HEK293 (cell line): Measurements from ENCODE around the gene ZFYVE28.
A peak's percentile ranks its signal among the peaks of the same experiment; 100 is the strongest.

ENCODE experiments used
- CTCF ChIA-PET: fragments of 350-600 bp; formaldehyde crosslinking; extraction: SDS; loops from one replicate; lab custom pipeline; 2021; ENCODE audit warnings: antibody characterized with exemption; lab: Yijun Ruan, JAX
- POLR2A ChIA-PET: fragments of 300-600 bp; formaldehyde crosslinking; extraction: SDS; loops from one replicate; lab custom pipeline; 2020; ENCODE audit warnings: antibody characterized with exemption, inconsistent platforms; lab: Yijun Ruan, JAX
- H3K27ac ChIP-seq: fragments of 200-500 bp; sonication (Bioruptor generic); 2 replicates; pipeline ENCODE4 v1.5.1; 2014; ENCODE audit warnings: low read depth, low read length, control low read depth, inconsistent platforms; ENCODE audit errors: extremely low read depth
- H3K36me3 ChIP-seq, 2 experiments: fragments of 200-500 bp in 1 of 2; sonication (Bioruptor generic) in 1 of 2; 1 replicate in 1 of 2; 2 replicates in 1 of 2; pipeline ENCODE4 v1.5.1; 2014 to 2017; ENCODE audit warnings: inconsistent platforms in 2 of 2, low read length in 2 of 2; ENCODE audit not compliant: control insufficient read depth in 2 of 2, insufficient read depth in 1 of 2
- H3K4me1 ChIP-seq: fragments of 200-500 bp; sonication (Bioruptor generic); 2 replicates; pipeline ENCODE4 v1.5.1; 2014; ENCODE audit warnings: mild to moderate bottlenecking, low read length, inconsistent platforms; ENCODE audit not compliant: control insufficient read depth, insufficient read depth
- H3K4me3 ChIP-seq: 2 replicates; pipeline ENCODE4 v1.5.1; 2011; ENCODE audit warnings: low read depth, mild to moderate bottlenecking, control low read depth, low read length, moderate library complexity
- H3K9me3 ChIP-seq: fragments of 200-500 bp; sonication (Bioruptor generic); 2 replicates; pipeline ENCODE4 v1.5.1; 2014; ENCODE audit warnings: low read depth, low read length, inconsistent platforms; ENCODE audit not compliant: control insufficient read depth, insufficient read depth
- EGR2 ChIP-seq: fragments of 450-650 bp; formaldehyde crosslinking; IDR thresholded peaks from 2 replicates; pipeline ENCODE4 v1.5.1; 2016; ENCODE audit warnings: low read depth, missing biosample characterization, missing genetic modification characterization
- KLF1 ChIP-seq: fragments of 450-650 bp; formaldehyde crosslinking; IDR thresholded peaks from 2 replicates; pipeline ENCODE4 v1.5.1; 2016; ENCODE audit warnings: missing biosample characterization, missing genetic modification characterization
- PRDM2 ChIP-seq: fragments of 450-650 bp; formaldehyde crosslinking; IDR thresholded peaks from 2 replicates; pipeline ENCODE4 v1.5.1; 2016; ENCODE audit warnings: missing biosample characterization, missing genetic modification characterization, borderline replicate concordance
- REPIN1 ChIP-seq: fragments of 450-650 bp; formaldehyde crosslinking; IDR thresholded peaks from 2 replicates; pipeline ENCODE4 v1.5.1; 2017; ENCODE audit warnings: missing biosample characterization, missing genetic modification characterization, low read depth
- SP7 ChIP-seq: fragments of 450-650 bp; formaldehyde crosslinking; IDR thresholded peaks from 2 replicates; pipeline ENCODE4 v1.5.1; 2016; ENCODE audit warnings: missing biosample characterization, missing genetic modification characterization
- ZBTB48 ChIP-seq: fragments of 450-650 bp; formaldehyde crosslinking; IDR thresholded peaks from 2 replicates; pipeline ENCODE4 v1.5.1; 2016; ENCODE audit warnings: missing biosample characterization, missing genetic modification characterization
- ZBTB7A ChIP-seq: fragments of 450-650 bp; formaldehyde crosslinking; IDR thresholded peaks from 2 replicates; pipeline ENCODE4 v1.5.1; 2016; ENCODE audit warnings: low read depth, missing biosample characterization, missing genetic modification characterization
- ZFP3 ChIP-seq: fragments of 450-650 bp; formaldehyde crosslinking; IDR thresholded peaks from 2 replicates; pipeline ENCODE4 v1.5.1; 2016; ENCODE audit warnings: low read depth, missing biosample characterization, missing genetic modification characterization
- ZIC2 ChIP-seq: fragments of 450-650 bp; formaldehyde crosslinking; IDR thresholded peaks from 2 replicates; pipeline ENCODE4 v1.5.1; 2016; ENCODE audit warnings: missing biosample characterization, missing genetic modification characterization
- ZNF10 ChIP-seq: fragments of 450-650 bp; formaldehyde crosslinking; IDR thresholded peaks from 2 replicates; pipeline ENCODE4 v1.5.1; 2017; ENCODE audit warnings: missing biosample characterization, missing genetic modification characterization
- ZNF138 ChIP-seq: fragments of 450-650 bp; formaldehyde crosslinking; IDR thresholded peaks from 2 replicates; pipeline ENCODE4 v1.5.1; 2016; ENCODE audit warnings: missing biosample characterization, missing genetic modification characterization, borderline replicate concordance
- ZNF155 ChIP-seq: fragments of 450-650 bp; formaldehyde crosslinking; IDR thresholded peaks from 2 replicates; pipeline ENCODE4 v1.5.1; 2016; ENCODE audit warnings: missing biosample characterization, missing genetic modification characterization
- ZNF2 ChIP-seq: fragments of 450-650 bp; formaldehyde crosslinking; IDR thresholded peaks from 2 replicates; pipeline ENCODE4 v1.5.1; 2016; ENCODE audit warnings: missing biosample characterization, missing genetic modification characterization
- ZNF211 ChIP-seq: fragments of 450-650 bp; formaldehyde crosslinking; IDR thresholded peaks from 2 replicates; pipeline ENCODE4 v1.5.1; 2016; ENCODE audit warnings: low read depth, missing biosample characterization, missing genetic modification characterization
- ZNF248 ChIP-seq: fragments of 450-650 bp; formaldehyde crosslinking; IDR thresholded peaks from 2 replicates; pipeline ENCODE4 v1.5.1; 2017; ENCODE audit warnings: missing biosample characterization, missing genetic modification characterization
- ZNF266 ChIP-seq: fragments of 450-650 bp; formaldehyde crosslinking; IDR thresholded peaks from 2 replicates; pipeline ENCODE4 v1.5.1; 2016; ENCODE audit warnings: missing biosample characterization, missing genetic modification characterization, low read depth
- ZNF324 ChIP-seq: fragments of 450-650 bp; formaldehyde crosslinking; IDR thresholded peaks from 2 replicates; pipeline ENCODE4 v1.5.1; 2016; ENCODE audit warnings: missing biosample characterization, missing genetic modification characterization
- ZNF37A ChIP-seq: fragments of 450-650 bp; IDR thresholded peaks from 2 replicates; pipeline ENCODE4 v1.5.1; 2018; ENCODE audit warnings: missing biosample characterization, missing genetic modification characterization
- ZNF433 ChIP-seq: fragments of 450-650 bp; formaldehyde crosslinking; IDR thresholded peaks from 2 replicates; pipeline ENCODE4 v1.5.1; 2016; ENCODE audit warnings: missing biosample characterization, missing genetic modification characterization, low read depth
- ZNF449 ChIP-seq: fragments of 450-650 bp; formaldehyde crosslinking; IDR thresholded peaks from 2 replicates; pipeline ENCODE4 v1.5.1; 2017; ENCODE audit warnings: missing biosample characterization, mild to moderate bottlenecking, missing genetic modification characterization, moderate library complexity
- ZNF677 ChIP-seq: fragments of 450-650 bp; IDR thresholded peaks from 2 replicates; pipeline ENCODE4 v1.5.0; 2018; ENCODE audit warnings: missing biosample characterization, mild to moderate bottlenecking, missing genetic modification characterization, moderate library complexity

The ZFYVE28 gene

GRCh38 chr4:2322841-2323240, 95.6 kb downstream of the ZFYVE28 start (continued):
- TF ChIP-seq ZNF449 = no peak
- TF ChIP-seq ZFP3 (tag by site-specific recombination) = no peak
- TF ChIP-seq EGR2 (tag by site-specific recombination) = no peak
- TF ChIP-seq ZNF10 (tag by site-specific recombination) = no peak
- no peak for TF ChIP-seq ZNF211
- no peak for TF ChIP-seq ZNF155
- no peak for TF ChIP-seq ZNF266 (tag by site-specific recombination)
- no peak for TF ChIP-seq ZNF138 (tag by site-specific recombination)
- TF ChIP-seq ZBTB48 (tag by site-specific recombination) = no peak

GRCh38 chr4:2322227-2322626, 96.2 kb downstream of the ZFYVE28 start:
- Histone ChIP-seq H3K4me1 (no peaks in the 10 kb centered on the region), H3K27ac (no peak overlapping the region), H3K36me3 (no peaks in the 10 kb centered on the region), H3K4me3 (no peak overlapping the region), H3K9me3 (no peaks in the 10 kb centered on the region)
- no peak for TF ChIP-seq ZNF37A (tag by site-specific recombination)
- TF ChIP-seq ZNF2 (tag by site-specific recombination) = no peak
- TF ChIP-seq ZNF248 (tag by site-specific recombination) = no peak
- TF ChIP-seq ZNF677 (tag by site-specific recombination) = no peak
- TF ChIP-seq REPIN1 (tag by site-specific recombination) = no peak
- no peak for TF ChIP-seq ZBTB7A (tag by site-specific recombination)
- TF ChIP-seq ZNF324 (tag by site-specific recombination) = no peak
- no peak for TF ChIP-seq KLF1
- CTCF ChIA-PET = interaction anchor here (1.3 kb wide), 1 partner anchor 143 kb away, joined by 3 read pairs; no protein-coding TSS in a partner anchor
- POLR2A ChIA-PET = no interaction called here

DNA sequence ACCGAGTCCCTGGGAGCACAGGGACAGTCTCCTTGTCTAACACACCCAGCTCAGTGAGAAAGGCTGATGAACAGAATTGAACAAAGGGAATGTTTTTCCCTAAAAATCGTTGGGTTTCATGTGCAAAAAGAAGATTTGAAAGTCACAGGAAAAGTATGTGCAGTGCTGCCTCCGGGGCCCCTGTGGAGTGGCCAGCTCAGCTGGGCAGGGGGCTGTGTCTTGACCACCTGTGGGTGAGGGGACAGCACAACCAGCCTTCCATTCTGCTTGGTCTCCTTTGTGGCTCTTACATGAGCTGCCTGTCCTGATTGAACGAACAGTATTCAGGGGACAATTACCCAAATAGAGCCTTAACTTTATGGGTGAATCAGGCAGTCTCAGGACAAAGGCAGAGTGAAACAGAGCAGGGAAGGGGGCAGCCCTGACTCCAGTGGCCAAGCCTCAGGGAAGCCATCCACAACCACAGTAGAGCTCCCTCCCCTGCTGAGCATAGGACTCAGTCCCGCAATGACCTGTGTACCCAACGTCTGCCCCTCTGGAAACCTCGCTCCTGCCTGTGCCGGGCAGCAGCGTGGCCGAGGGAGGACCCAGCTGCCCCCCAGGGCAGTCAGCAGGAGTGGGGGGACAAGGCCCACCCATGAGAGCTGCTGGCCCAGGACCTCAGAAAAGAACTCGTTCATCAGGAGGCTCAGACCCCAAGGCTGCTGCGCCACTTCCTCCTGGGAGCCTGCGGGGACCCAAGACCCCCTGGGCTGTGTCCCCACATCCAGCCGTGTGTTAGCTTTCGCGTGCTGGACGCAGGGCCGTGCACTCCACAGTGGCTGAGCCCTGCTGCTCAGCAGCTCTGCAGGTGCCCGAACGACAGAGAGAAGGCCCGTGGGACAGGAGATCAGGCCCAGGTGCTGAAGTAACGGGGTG, 96.9 kb downstream of the ZFYVE28 start:
- POLR2A ChIA-PET = no interaction called here
- peak; percentile 43; the same call in 1 of the 2 replicates for TF ChIP-seq ZIC2 (tag by site-specific recombination)
- TF ChIP-seq SP7 (tag by site-specific recombination) = no peak
- TF ChIP-seq ZNF433 (tag by site-specific recombination) = no peak
- no peak for TF ChIP-seq PRDM2 (tag by site-specific recombination)
- CTCF ChIA-PET = interaction anchor here (1.3 kb wide), 1 partner anchor 144 kb away, joined by 3 read pairs; no protein-coding TSS in a partner anchor
- Histone ChIP-seq H3K9me3 (no peaks in the 10 kb centered on the region), H3K36me3 (no peaks in the 10 kb centered on the region), H3K4me3 (no peak overlapping the region), H3K4me1 (no peaks in the 10 kb centered on the region), H3K27ac (no peak overlapping the region)
